Esophagus squamous epithelium (tissue), 5 donors: Measurements from ENCODE around the gene IPO11. TPM values are rescaled to one million over a fixed set of nuclear protein-coding genes. Genes with fewer than 3 reads are reported as not detected.

Experiments used
- DNase-seq: peaks from one replicate; lab custom pipeline; 2025; lab: John Stamatoyannopoulos, UW
- H3K27ac ChIP-seq, 4 donors: fragments of 200-600 bp; sonication (generic); one replicate each; pipeline ENCODE4 v1.5.1; 2016 to 2019; ENCODE audit warnings: mild to moderate bottlenecking in 1 of 4
- H3K27me3 ChIP-seq, 4 donors: fragments of 200-600 bp; sonication (generic); 1 replicate in 3 of 4; 2 replicates in 1 of 4; pipeline versions ENCODE4 v1.5.1 to v1.6.0; 2017 to 2021; ENCODE audit warnings: antibody characterized with exemption in 1 of 4
- H3K36me3 ChIP-seq, 3 donors: fragments of 200-600 bp; sonication (generic); one replicate each; pipeline ENCODE4 v1.5.1; 2016 to 2019
- H3K4me1 ChIP-seq, 3 donors: fragments of 200-600 bp; sonication (generic); one replicate each; pipeline ENCODE4 v1.5.1; 2017 to 2019
- H3K4me3 ChIP-seq, 4 donors: fragments of 200-600 bp; sonication (generic); 1 replicate in 3 of 4; 2 replicates in 1 of 4; pipeline ENCODE4 v1.5.1; 2016 to 2019; ENCODE audit warnings: mild to moderate bottlenecking in 2 of 4, moderate library complexity in 1 of 4
- H3K9me3 ChIP-seq, 3 donors: fragments of 200-600 bp; sonication (generic); one replicate each; pipeline ENCODE4 v1.5.1; 2016 to 2019
- CTCF ChIP-seq, 6 experiments: fragments of 450-650 bp in 4 of 6; fragments of 200-600 bp in 2 of 6; sonication (generic) in 2 of 6; IDR thresholded peaks; one replicate each; pipeline ENCODE4 v1.5.1; 2016 to 2019; ENCODE audit warnings: antibody characterized with exemption in 6 of 6, mild to moderate bottlenecking in 4 of 6, moderate library complexity in 4 of 6
- POLR2A ChIP-seq, 4 donors: fragments of 450-650 bp; IDR thresholded peaks; one replicate each; pipeline ENCODE4 v1.6.1; 2017; ENCODE audit warnings: antibody characterized with exemption in 4 of 4, mild to moderate bottlenecking in 4 of 4, moderate library complexity in 3 of 4
- whole genome bisulfite sequencing, 2 donors: methylation state at CpG; one replicate each; pipeline ENCODE4 v1.1.5; 2018; 5-methylcytosine and 5-hydroxymethylcytosine counted together
- intact Hi-C: fragments of 100-400 bp; cut with DNase I; formaldehyde crosslinking; loops from one replicate; pipeline ENCODE4 v1.15.0; 2022
- total RNA-seq, 4 donors: library from RNA; depleted of rRNA; stranded (reverse); fragments of >200 nt; gene quantifications; one replicate each; pipeline ENCODE4 v1.1.0, GENCODE V29; 2016
- donor health status: DM: yes; HTN: yes; CAD: no.

IPO11 gene
- total RNA-seq, 4 donors from 2014 or later: 8.8 to 29.0 (median 20.3) TPM

- 88 to 92% methylated on average over 4 of the region's 4 CpGs for WGBS, 2 donors
- intact Hi-C loops: no loop called here
- Histone ChIP-seq H3K4me3 (no peak overlapping the region), H3K27ac (no peak overlapping the region), H3K36me3 (no peaks in the 10 kb centered on the region), H3K4me1 (peaks cover 0 to 11% (median 4%) of the 10 kb centered on the region in 3 donors), H3K9me3 (no peaks in the 10 kb centered on the region), H3K27me3 (no peaks in the 10 kb centered on the region)
- no peak for TF ChIP-seq POLR2A (IDR thresholded peaks at IDR 0.05)
- TF ChIP-seq CTCF (IDR thresholded peaks at IDR 0.05): no peak
- DNase-seq: no peak
Observed at GRCh38 chr5:62461561-62461960, 49.0 kb downstream of the IPO11 start.

- no peak for TF ChIP-seq POLR2A (IDR thresholded peaks at IDR 0.05)
- TF ChIP-seq CTCF (IDR thresholded peaks at IDR 0.05): no peak
- no peak overlapping the region for H3K27ac ChIP-seq
- no peaks in the 10 kb centered on the region for H3K4me1 ChIP-seq
- no peak overlapping the region for H3K4me3 ChIP-seq
- H3K9me3 ChIP-seq: no peaks in the 10 kb centered on the region
- no peak for DNase-seq
- H3K27me3 ChIP-seq: no peaks in the 10 kb centered on the region
- 58 to 66% methylated on average over 6 of the region's 6 CpGs for WGBS, 2 donors
- intact Hi-C loops: no loop called here
- H3K36me3 ChIP-seq: peaks cover 0 to 33% (median 0%) of the 10 kb centered on the region in 3 donors
Observed at GRCh38 chr5:62465985-62466925, 53.7 kb downstream of the IPO11 start.

GRCh38 chr5:62473209-62473608 is 60.6 kb downstream of the IPO11 start:
- H3K27me3 ChIP-seq: no peaks in the 10 kb centered on the region
- TF ChIP-seq POLR2A (IDR thresholded peaks at IDR 0.05) (no peak), CTCF (IDR thresholded peaks at IDR 0.05) (no peak)
- H3K4me1 ChIP-seq: peaks cover 0 to 8% (median 0%) of the 10 kb centered on the region in 3 donors
- H3K4me3 ChIP-seq: no peak overlapping the region
- peaks cover 0 to 24% (median 0%) of the 10 kb centered on the region in 3 donors for H3K36me3 ChIP-seq
- 66 to 90% methylated on average over 1 of the region's 1 CpG for whole genome bisulfite sequencing, 2 donors
- intact Hi-C loops: no loop called here
- no peak for DNase-seq
- H3K27ac ChIP-seq: no peak overlapping the region
- H3K9me3 ChIP-seq: no peaks in the 10 kb centered on the region

GRCh38 chr5:62475072-62475471 is 62.5 kb downstream of the IPO11 start:
- H3K4me3 ChIP-seq: no peak overlapping the region

More at GRCh38 chr5:62475072-62475471, 62.5 kb downstream of the IPO11 start:
- H3K27ac ChIP-seq: no peak overlapping the region
- H3K9me3 ChIP-seq: no peaks in the 10 kb centered on the region
- no peaks in the 10 kb centered on the region for H3K27me3 ChIP-seq
- WGBS, 2 donors: 53 to 65% methylated on average over 5 to 9 of the region's 9 CpGs
- no peak for DNase-seq
- TF ChIP-seq CTCF (IDR thresholded peaks at IDR 0.05) (no peak), POLR2A (IDR thresholded peaks at IDR 0.05) (no peak)
- intact Hi-C loops: no loop called here
- H3K4me1 ChIP-seq: peaks cover 0 to 8% (median 0%) of the 10 kb centered on the region in 3 donors
- H3K36me3 ChIP-seq: peaks cover 0 to 23% (median 0%) of the 10 kb centered on the region in 3 donors
